Endothelial cell of umbilical vein (primary cell): ENCODE measurements around the gene SMNDC1. TPM values are rescaled to one million over a fixed set of nuclear protein-coding genes. Genes with fewer than 3 reads are reported as not detected.

ENCODE experiments used
- BruUV-seq: library from RNA; stranded (reverse); fragments of 400-500 nt; replicated peaks from 2 replicates; lab custom pipeline; 2021; lab: Mats Ljungman, UMichigan
- CTCF ChIA-PET: fragments of 300-600, 350-600 bp; sonication (Branson Sonifier 250); formaldehyde crosslinking; loops from one replicate; lab custom pipeline; 2021; ENCODE audit warnings: antibody characterized with exemption, inconsistent platforms; lab: Charles Lee
- POLR2A ChIA-PET: fragments of 300-600, 350-600 bp; sonication (Branson Sonifier 250); formaldehyde crosslinking; loops from one replicate; lab custom pipeline; 2021; ENCODE audit warnings: antibody characterized with exemption, inconsistent platforms; lab: Charles Lee
- DNase-seq: peaks from one replicate; pipeline ENCODE4 v3.0.0-alpha.2; 2011; ENCODE audit warnings: low read depth, low spot score
- FAIRE-seq: peaks from 2 replicates; lab custom pipeline; 2011; peaks lifted over from hg19 to GRCh38; lab: Jason Lieb, UNC
- H2AFZ ChIP-seq: 2 replicates; pipeline ENCODE4 v1.6.0; 2012; ENCODE audit warnings: low read depth, low read length, control low read depth, inconsistent platforms
- H3K27ac ChIP-seq: 2 replicates; pipeline ENCODE4 v1.5.1; 2011; ENCODE audit warnings: low read depth, mild to moderate bottlenecking, control low read depth, low read length, moderate library complexity; ENCODE audit not compliant: insufficient read depth
- H3K27me3 ChIP-seq, 2 experiments: 2 replicates each; pipeline versions ENCODE4 v1.6.0 to v1.6.1; 2011; ENCODE audit warnings: low read length in 2 of 2, mixed read lengths in 1 of 2; ENCODE audit not compliant: control insufficient read depth in 2 of 2, insufficient read depth in 2 of 2
- H3K36me3 ChIP-seq, 2 experiments: 2 replicates in 1 of 2; 3 replicates in 1 of 2; pipeline ENCODE4 v1.5.1; 2011; ENCODE audit warnings: low read length in 2 of 2, mild to moderate bottlenecking in 1 of 2, moderate library complexity in 1 of 2; ENCODE audit not compliant: control insufficient read depth in 2 of 2, insufficient read depth in 2 of 2; ENCODE audit errors: extremely low read depth in 1 of 2
- H3K4me1 ChIP-seq: 3 replicates; pipeline ENCODE4 v1.5.1; 2011; ENCODE audit warnings: mild to moderate bottlenecking, low read length; ENCODE audit not compliant: control insufficient read depth, insufficient read depth; ENCODE audit errors: extremely low read depth
- H3K4me2 ChIP-seq: 2 replicates; pipeline ENCODE4 v1.6.1; 2011; ENCODE audit warnings: low read length, control low read depth, mixed read lengths; ENCODE audit not compliant: insufficient read depth
- H3K4me3 ChIP-seq, 3 experiments: fragments of 200-600 bp in 1 of 3; sonication (generic), shearing (Covaris generic) in 1 of 3; replicated peaks in 1 of 3; 2 replicates each; pipeline ENCODE4 v1.5.1; 2011 to 2016; ENCODE audit warnings: control low read depth in 3 of 3, low read length in 3 of 3, mild to moderate bottlenecking in 2 of 3, inconsistent platforms in 1 of 3, low read depth in 1 of 3, moderate library complexity in 1 of 3; ENCODE audit not compliant: insufficient read depth in 1 of 3
- H3K79me2 ChIP-seq: 2 replicates; pipeline ENCODE4 v1.6.0; 2012; ENCODE audit warnings: low read length, inconsistent platforms; ENCODE audit not compliant: control insufficient read depth, insufficient read depth
- H3K9ac ChIP-seq: replicated peaks from 2 replicates; pipeline ENCODE3; 2011; ENCODE audit warnings: low read length, control low read depth; ENCODE audit not compliant: insufficient read depth; ENCODE audit errors: extremely low read depth
- H3K9me1 ChIP-seq: replicated peaks from 3 replicates; pipeline ENCODE4 v1.6.0; 2011; ENCODE audit warnings: mild to moderate bottlenecking, low read length; ENCODE audit not compliant: control insufficient read depth, insufficient read depth; ENCODE audit errors: extremely low read depth
- H3K9me3 ChIP-seq: replicated peaks from 2 replicates; pipeline ENCODE4 v1.5.1; 2012; ENCODE audit warnings: low read length, inconsistent platforms; ENCODE audit not compliant: control insufficient read depth, insufficient read depth
- H4K20me1 ChIP-seq: replicated peaks from 2 replicates; pipeline ENCODE3; 2011; ENCODE audit warnings: mild to moderate bottlenecking, low read length; ENCODE audit not compliant: control insufficient read depth, insufficient read depth; ENCODE audit errors: extremely low read depth
- CTCF ChIP-seq, 2 donors: IDR thresholded peaks; 1 replicate in 1 of 2; 2 replicates in 1 of 2; pipeline ENCODE4 v1.5.1; 2011; ENCODE audit warnings: low read length in 2 of 2, mild to moderate bottlenecking in 2 of 2, moderate library complexity in 2 of 2, control low read depth in 1 of 2, inconsistent platforms in 1 of 2, low read depth in 1 of 2; ENCODE audit not compliant: insufficient read depth in 1 of 2; ENCODE audit errors: extremely low read depth in 1 of 2
- EZH2 ChIP-seq: IDR thresholded peaks from 2 replicates; pipeline ENCODE4 v1.6.1; 2012; ENCODE audit warnings: borderline replicate concordance, low read depth, mild to moderate bottlenecking, moderate library complexity, low read length, inconsistent platforms; ENCODE audit not compliant: severe bottlenecking
- FOS ChIP-seq: IDR thresholded peaks from 2 replicates; pipeline ENCODE4 v1.6.1; 2011; ENCODE audit warnings: mild to moderate bottlenecking, low read length, moderate library complexity, borderline replicate concordance; ENCODE audit not compliant: insufficient read depth
- GATA2 ChIP-seq: IDR thresholded peaks from 2 replicates; pipeline ENCODE4 v1.7.0; 2011; ENCODE audit warnings: low read depth, mild to moderate bottlenecking, moderate library complexity, mixed read lengths, low read length; ENCODE audit not compliant: insufficient read length, insufficient read depth
- POLR2A ChIP-seq: IDR thresholded peaks from 2 replicates; pipeline ENCODE4 v1.6.1; 2012; ENCODE audit warnings: low read depth, mild to moderate bottlenecking, control low read depth, low read length
- POLR2AphosphoS5 ChIP-seq: IDR thresholded peaks from 2 replicates; pipeline ENCODE4 v1.6.1; 2012; ENCODE audit warnings: low read depth, mild to moderate bottlenecking, control low read depth, low read length, moderate library complexity; ENCODE audit not compliant: insufficient read depth
- dilution Hi-C: fragments of 300-500 bp; cut with MboI; formaldehyde crosslinking; loops from one replicate; pipeline ENCODE4 v1.15.0; 2019; ENCODE audit warnings: low sequenced_read_pairs; ENCODE audit not compliant: extremely low pct_ligation_motif_present
- intact Hi-C: fragments of 100-400 bp; cut with micrococcal nuclease; formaldehyde crosslinking; loops from one replicate; pipeline ENCODE4 v1.10.0; 2022
- polyA plus RNA-seq, 4 experiments: library from polyadenylated mRNA; depleted of rRNA in 3 of 4; stranded (reverse) in 3 of 4; unstranded in 1 of 4; fragments of >200 nt; gene quantifications; 2 replicates each; pipeline versions ENCODE4 v1.2.1 to v1.2.3, GENCODE V29; 2011 to 2012; ENCODE audit warnings: missing spikeins in 1 of 4
- total RNA-seq: library from RNA; stranded (reverse); gene quantifications from 2 replicates; pipeline ENCODE4 v1.2.3, GENCODE V29; 2021
- TF ChIP-seq, protein P1 (sequence below): IDR thresholded peaks from 2 replicates; pipeline ENCODE4 v1.6.1; 2011; ENCODE audit not compliant: insufficient read depth, insufficient read length

The SMNDC1 gene
- total and polyA plus RNA-seq, 2 donors (not counting 3 experiments of a cell fraction or from before 2014, with no cell fraction given), result 7.1 to 39.3 TPM

- no peak overlapping the region for H3K27ac ChIP-seq
- H2AFZ ChIP-seq, result no peak overlapping the region
- no peaks in the 10 kb centered on the region for H3K9me1 ChIP-seq
- intact Hi-C loops (no loop called here), dilution Hi-C loops (no loop called here)
- BruUV-seq, result no TSS peak
- DNase-seq, result no peak
- ChIA-PET CTCF (interaction anchor here (1.6 to 3.5 kb wide), 2 partner anchors 29 to 130 kb away, joined by 3 to 13 read pairs; no protein-coding TSS in a partner anchor), POLR2A (no interaction called here)
- TF ChIP-seq FOS (no peak), EZH2 (no peak), POLR2A (no peak), CTCF (IDR thresholded peaks at IDR 0.05; ENCODE audit: extremely low read depth in 1 of 2, insufficient read depth in 1 of 2, low read depth in 1 of 2, low read length in 2 of 2) (no peak), GATA2 (no peak), POLR2AphosphoS5 (no peak)
- TF ChIP-seq, protein P1, sequence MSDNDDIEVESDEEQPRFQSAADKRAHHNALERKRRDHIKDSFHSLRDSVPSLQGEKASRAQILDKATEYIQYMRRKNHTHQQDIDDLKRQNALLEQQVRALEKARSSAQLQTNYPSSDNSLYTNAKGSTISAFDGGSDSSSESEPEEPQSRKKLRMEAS, result no peak
- H3K4me1 ChIP-seq, result no peaks in the 10 kb centered on the region
- no peak for FAIRE-seq
- H4K20me1 ChIP-seq, result no peaks in the 10 kb centered on the region
- H3K27me3 ChIP-seq, result no peaks in the 10 kb centered on the region
- H3K4me3 ChIP-seq, result no peak overlapping the region
- H3K9ac ChIP-seq, result no peak overlapping the region
- H3K9me3 ChIP-seq, result no peaks in the 10 kb centered on the region
- no peaks in the 10 kb centered on the region for H3K36me3 ChIP-seq
- H3K79me2 ChIP-seq, result no peaks in the 10 kb centered on the region
- H3K4me2 ChIP-seq, result no peak overlapping the region
Observed at GRCh38 chr10:110268442-110268841, 36.3 kb downstream of the SMNDC1 start.
